ENCODE results near the gene THOC6. TPM values are rescaled to one million over a fixed set of nuclear protein-coding genes. Genes with fewer than 3 reads are reported as not detected.
A peak's percentile ranks its signal among the peaks of the same experiment; 100 is the strongest.

Gene THOC6
- total and polyA plus RNA-seq, 9 of the 15 experiments (the other 6 are each of a cell fraction or from before 2014, with no cell fraction given): 2.5 to 65.4 (median 42.3) TPM

DNA sequence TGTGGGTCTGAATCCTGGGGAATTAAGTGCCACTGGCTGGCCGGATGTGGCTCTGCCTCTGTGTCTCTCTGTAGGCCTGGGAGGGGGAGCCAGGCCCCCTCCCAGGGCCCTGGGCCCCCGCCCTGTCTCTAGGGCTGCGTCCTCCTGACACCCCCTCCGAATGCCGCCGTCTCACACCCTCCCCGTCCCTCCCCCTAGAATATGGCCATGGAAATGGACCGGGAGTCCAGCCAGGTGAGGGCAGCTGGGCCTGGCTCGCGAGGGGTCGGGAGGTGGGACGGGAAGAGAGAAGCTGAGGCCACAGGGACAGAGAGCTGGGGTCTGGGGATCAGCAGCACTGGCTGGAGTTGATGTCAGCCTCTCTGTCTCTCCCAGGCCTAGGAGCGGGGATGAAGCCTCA, 27.5 kb upstream of the THOC6 start (continued):
- TF ChIP-seq, protein P1, sequence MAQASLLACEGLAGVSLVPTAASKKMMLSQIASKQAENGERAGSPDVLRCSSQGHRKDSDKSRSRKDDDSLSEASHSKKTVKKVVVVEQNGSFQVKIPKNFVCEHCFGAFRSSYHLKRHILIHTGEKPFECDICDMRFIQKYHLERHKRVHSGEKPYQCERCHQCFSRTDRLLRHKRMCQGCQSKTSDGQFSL (CRISPR knock-in tag; IDR thresholded peaks at IDR 0.05): no peak
- TF ChIP-seq, protein P1 (tag; IDR thresholded peaks at IDR 0.05): no peak
- TF ChIP-seq MTA1 (IDR thresholded peaks at IDR 0.05; ENCODE audit: borderline replicate concordance) (no peak), YBX1 (IDR thresholded peaks at IDR 0.05) (no peak)

DNA sequence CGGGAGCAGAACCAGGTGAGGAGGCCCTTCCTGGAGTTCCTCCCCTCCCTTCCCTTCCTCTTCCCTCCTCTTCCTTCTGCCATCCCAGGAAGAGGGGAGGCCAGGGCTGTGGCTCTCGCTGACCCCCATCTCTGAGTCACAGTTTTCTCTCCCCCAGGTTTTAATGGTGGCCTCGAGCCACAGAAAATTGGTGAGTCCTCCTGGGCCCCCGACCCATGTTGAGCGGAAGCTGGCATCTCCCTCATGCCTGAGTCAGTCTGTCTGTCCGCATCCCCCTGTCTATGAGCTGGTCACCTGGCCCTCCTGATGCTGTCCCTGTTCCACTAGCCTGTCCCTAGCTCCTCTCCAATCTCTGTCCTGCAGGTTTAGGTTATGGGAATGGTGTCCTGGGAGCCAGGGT, 23.9 kb upstream of the THOC6 start:
- Histone ChIP-seq H3K27me3 (ENCODE audit: control insufficient read depth in 2 of 2, insufficient read depth in 2 of 2, low read length in 2 of 2) (no peaks in the 10 kb centered on the region), H3K9ac (ENCODE audit: insufficient read depth in 1 of 2, low read depth in 2 of 2, low read length in 2 of 2) (peak overlapping the region in 1 of 2 experiments; percentile 78; a peak in 1 of 4 replicates), H3K4me2 (ENCODE audit: insufficient read depth, low read length) (no peak overlapping the region), H3K4me3 (no peak overlapping the region), H3K27ac (ENCODE audit: extremely low read depth, low read depth, low read length) (no peak overlapping the region), H3K9me3 (replicated peaks; ENCODE audit: control insufficient read depth, insufficient read depth, low read depth, low read length) (no peaks in the 10 kb centered on the region), H4K20me1 (replicated peaks; ENCODE audit: control insufficient read depth, insufficient read depth, low read length) (no peaks in the 10 kb centered on the region), H3K9me1 (ENCODE audit: control insufficient read depth, insufficient read depth, low read length) (no peaks in the 10 kb centered on the region), H3K79me2 (ENCODE audit: control insufficient read depth, insufficient read depth, low read length) (peaks cover 2% of the 10 kb centered on the region; the same call in 1 of the 3 replicates), H2AFZ (ENCODE audit: low read depth, low read length) (no peak overlapping the region), H3K4me1 (replicated peaks in 1 of 2; ENCODE audit: control insufficient read depth in 2 of 2, insufficient read depth in 2 of 2, low read length in 2 of 2) (peaks cover 0 to 36% of the 10 kb centered on the region in 2 experiments; a peak in 2 of 5 replicates), H3K36me3 (ENCODE audit: control insufficient read depth, insufficient read depth, low read length) (no peaks in the 10 kb centered on the region)
- DNase-seq (ENCODE audit: extremely low read depth in 1 of 4, low spot score in 3 of 4) (no peak), ATAC-seq (no peak), FAIRE-seq (no peak)
- TF ChIP-seq STAT5A (IDR thresholded peaks at IDR 0.05; ENCODE audit: borderline replicate concordance, low read length): no peak
- TF ChIP-seq, protein P2, sequence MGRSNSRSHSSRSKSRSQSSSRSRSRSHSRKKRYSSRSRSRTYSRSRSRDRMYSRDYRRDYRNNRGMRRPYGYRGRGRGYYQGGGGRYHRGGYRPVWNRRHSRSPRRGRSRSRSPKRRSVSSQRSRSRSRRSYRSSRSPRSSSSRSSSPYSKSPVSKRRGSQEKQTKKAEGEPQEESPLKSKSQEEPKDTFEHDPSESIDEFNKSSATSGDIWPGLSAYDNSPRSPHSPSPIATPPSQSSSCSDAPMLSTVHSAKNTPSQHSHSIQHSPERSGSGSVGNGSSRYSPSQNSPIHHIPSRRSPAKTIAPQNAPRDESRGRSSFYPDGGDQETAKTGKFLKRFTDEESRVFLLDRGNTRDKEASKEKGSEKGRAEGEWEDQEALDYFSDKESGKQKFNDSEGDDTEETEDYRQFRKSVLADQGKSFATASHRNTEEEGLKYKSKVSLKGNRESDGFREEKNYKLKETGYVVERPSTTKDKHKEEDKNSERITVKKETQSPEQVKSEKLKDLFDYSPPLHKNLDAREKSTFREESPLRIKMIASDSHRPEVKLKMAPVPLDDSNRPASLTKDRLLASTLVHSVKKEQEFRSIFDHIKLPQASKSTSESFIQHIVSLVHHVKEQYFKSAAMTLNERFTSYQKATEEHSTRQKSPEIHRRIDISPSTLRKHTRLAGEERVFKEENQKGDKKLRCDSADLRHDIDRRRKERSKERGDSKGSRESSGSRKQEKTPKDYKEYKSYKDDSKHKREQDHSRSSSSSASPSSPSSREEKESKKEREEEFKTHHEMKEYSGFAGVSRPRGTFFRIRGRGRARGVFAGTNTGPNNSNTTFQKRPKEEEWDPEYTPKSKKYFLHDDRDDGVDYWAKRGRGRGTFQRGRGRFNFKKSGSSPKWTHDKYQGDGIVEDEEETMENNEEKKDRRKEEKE (IDR thresholded peaks at IDR 0.05; ENCODE audit: borderline replicate concordance in 1 of 2, control insufficient read depth in 1 of 2, low read depth in 2 of 2, low read length in 1 of 2): no peak
- in situ Hi-C loops (cut with MboI): no loop called here
- CTCF ChIA-PET (ENCODE audit: low intra/inter-chr PET ratio): no interaction called here
- no TSS peak for BruUV-seq (replicated peaks)
- 59% methylated on average over 6 of the region's 6 CpGs for WGBS (ENCODE audit: insufficient coverage, low coverage, missing lambda C conversion rate)
- intact Hi-C loops (cut with micrococcal nuclease): no loop called here
- POLR2A ChIA-PET: interaction anchor here (0.6 to 1.0 kb wide), 3 partner anchors 15 to 60 kb away, joined by 3 read pairs; no protein-coding TSS in a partner anchor

Data from K562 (cell line).